Prostate gland (tissue), 2 donors: ENCODE data around the gene ZNF629. TPM values are rescaled to one million over a fixed set of nuclear protein-coding genes. Genes with fewer than 3 reads are reported as not detected.

ENCODE experiments used
- DNase-seq: peaks from one replicate; pipeline ENCODE4 v3.0.0-alpha.2; 2019; ENCODE audit warnings: low spot score
- H3K27ac ChIP-seq, 2 donors: fragments of 200-600 bp; sonication (generic); 2 replicates each; pipeline ENCODE4 v1.5.1; 2017 to 2019
- H3K27me3 ChIP-seq: fragments of 200-600 bp; sonication (generic); replicated peaks from 2 replicates; pipeline ENCODE4 v1.5.1; 2019; ENCODE audit not compliant: insufficient read depth
- H3K36me3 ChIP-seq, 2 donors: fragments of 200-600 bp; sonication (generic); 1 replicate in 1 of 2; 2 replicates in 1 of 2; pipeline versions ENCODE4 v1.5.1 to v1.8.1; 2017 to 2019
- H3K4me1 ChIP-seq: fragments of 200-600 bp; sonication (generic); replicated peaks from 2 replicates; pipeline ENCODE4 v1.5.1; 2019
- H3K4me3 ChIP-seq, 2 donors: fragments of 200-600 bp; sonication (generic); 2 replicates each; pipeline ENCODE4 v1.5.1; 2017 to 2019
- H3K9me3 ChIP-seq: fragments of 200-600 bp; sonication (generic); 2 replicates; pipeline ENCODE4 v1.5.1; 2017
- CTCF ChIP-seq, 4 experiments: fragments of 200-600 bp in 2 of 4; fragments of 450-650 bp in 2 of 4; sonication (generic) in 2 of 4; IDR thresholded peaks; 1 replicate in 3 of 4; 2 replicates in 1 of 4; pipeline ENCODE4 v1.5.1; 2016 to 2019; ENCODE audit warnings: antibody characterized with exemption in 4 of 4, mild to moderate bottlenecking in 2 of 4, moderate library complexity in 2 of 4
- POLR2A ChIP-seq: fragments of 450-650 bp; IDR thresholded peaks from one replicate; pipeline ENCODE4 v1.6.1; 2016; ENCODE audit warnings: antibody characterized with exemption, mild to moderate bottlenecking
- POLR2AphosphoS5 ChIP-seq: sonication (generic); formaldehyde crosslinking; IDR thresholded peaks from one replicate; pipeline ENCODE4 v1.6.1; 2017; ENCODE audit warnings: antibody characterized with exemption
- WGBS: methylation state at CpG from one replicate; pipeline ENCODE4 v1.1.5; 2018; 5-methylcytosine and 5-hydroxymethylcytosine counted together
- intact Hi-C: fragments of 100-400 bp; cut with DNase I; formaldehyde crosslinking; loops from one replicate; pipeline ENCODE4 v1.14.2; 2022
- small RNA-seq, 2 donors: library from RNA; depleted of rRNA; stranded (forward); fragments of <200 nt; gene quantifications; one replicate each; pipeline ENCODE3, GENCODE V24; 2016
- total RNA-seq, 2 donors: library from RNA; depleted of rRNA; stranded (reverse); fragments of >200 nt; gene quantifications; one replicate each; pipeline ENCODE4 v1.1.0, GENCODE V29; 2016

Gene ZNF629
- total RNA-seq, 2 donors from 2014 or later, result 17.9 to 24.0 TPM

GRCh38 chr16:30728899-30729672 lies 57.9 kb downstream of the ZNF629 start:
- WGBS, result 82% methylated on average over 17 of the region's 17 CpGs
- TF ChIP-seq CTCF (IDR thresholded peaks at IDR 0.05) (no peak), POLR2AphosphoS5 (no peak), POLR2A (no peak)
- Histone ChIP-seq H3K27me3 (no peaks in the 10 kb centered on the region), H3K36me3 (peaks cover 16 to 28% of the 10 kb centered on the region in 2 donors), H3K4me1 (no peaks in the 10 kb centered on the region), H3K9me3 (no peaks in the 10 kb centered on the region), H3K4me3 (no peak overlapping the region), H3K27ac (no peak overlapping the region)
- intact Hi-C loops, result no loop called here
- DNase-seq, result no peak

Small RNA genes within 50 kb of the gene (small RNA-seq; reads per million reads assigned to genes)
- 0 reads per million in 2 donors for gene RF00017

Other genes starting within 250 kb of the ZNF629 start
- gene ZNF764, start 228.8 kb downstream of the ZNF629 start, total RNA-seq, result 10 to 100 TPM; 15.7 to 22.5 TPM
- 10 to 100 TPM; 20.4 to 21.5 TPM for gene ZNF688, start 215.5 kb downstream of the ZNF629 start, total RNA-seq
- gene ZNF785, start 201.5 kb downstream of the ZNF629 start, total RNA-seq, result 10 to 100 TPM; 16.9 to 18.9 TPM
- gene ZNF689, start 176.8 kb downstream of the ZNF629 start, total RNA-seq, result 10 to 100 TPM; 13.4 to 17.8 TPM
- gene PRR14, start 136.2 kb downstream of the ZNF629 start, total RNA-seq, result 10 to 100 TPM; 37.5 to 66.7 TPM
- gene FBRS, start 128.8 kb downstream of the ZNF629 start, total RNA-seq, result 100 to 1,000 TPM in 1 of 2 donors, 10 to 100 TPM in 1; 49.0 to 106 TPM
- 10 to 100 TPM; 42.8 to 79.0 TPM for gene SRCAP, start 88.0 kb downstream of the ZNF629 start, total RNA-seq
- 10 to 100 TPM; 37.2 to 45.2 TPM for gene PHKG2, start 38.8 kb downstream of the ZNF629 start, total RNA-seq
- 10 to 100 TPM in 1 of 2 donors, 1 to 10 TPM in 1; 3.1 to 13.2 TPM for gene CFAP119, start 25.1 kb downstream of the ZNF629 start, total RNA-seq
- 100 to 1,000 TPM in 1 of 2 donors, 10 to 100 TPM in 1; 89.9 to 113 TPM for gene RNF40, start 24.9 kb downstream of the ZNF629 start, total RNA-seq
- gene BCL7C, start 106.9 kb upstream of the ZNF629 start, total RNA-seq, result 10 to 100 TPM; 54.2 to 54.8 TPM
- gene CTF1, start 109.4 kb upstream of the ZNF629 start, total RNA-seq, result 10 to 100 TPM in 1 of 2 donors, 1 to 10 TPM in 1; 9.8 to 13.9 TPM
- gene FBXL19, start 136.4 kb upstream of the ZNF629 start, total RNA-seq, result 100 to 1,000 TPM in 1 of 2 donors, 10 to 100 TPM in 1; 23.5 to 125 TPM
- 100 to 1,000 TPM in 1 of 2 donors, 10 to 100 TPM in 1; 74.6 to 114 TPM for gene ORAI3, start 161.9 kb upstream of the ZNF629 start, total RNA-seq
- 10 to 100 TPM in 1 of 2 donors, 1 to 10 TPM in 1; 10.0 to 29.1 TPM for gene SETD1A, start 170.5 kb upstream of the ZNF629 start, total RNA-seq
- gene HSD3B7, start 198.0 kb upstream of the ZNF629 start, total RNA-seq, result 10 to 100 TPM; 10.3 to 10.7 TPM
- under 1 TPM; 0.36 to 0.91 TPM for gene STX1B, start 223.4 kb upstream of the ZNF629 start, total RNA-seq
- 10 to 100 TPM; 40.7 to 51.7 TPM for gene STX4, start 246.4 kb upstream of the ZNF629 start, total RNA-seq